WTC11 (cell line): ENCODE measurements around the gene DDB1.

Source experiments
- CREB1 ChIP-seq: sonication (generic); formaldehyde crosslinking; IDR thresholded peaks from 2 replicates; pipeline ENCODE4 v1.8.0; 2023; ENCODE audit warnings: mild to moderate bottlenecking, missing genetic modification reagents
- CTCF ChIP-seq: fragments of 200-600 bp; IDR thresholded peaks from 2 replicates; pipeline ENCODE4 v1.8.0; 2022; ENCODE audit warnings: antibody characterized with exemption
- FOXK1 ChIP-seq: sonication (generic); formaldehyde crosslinking; IDR thresholded peaks from 2 replicates; pipeline ENCODE4 v1.8.0; 2022; ENCODE audit warnings: mild to moderate bottlenecking, moderate library complexity, missing genetic modification reagents
- KAT7 ChIP-seq: sonication (generic); formaldehyde crosslinking; IDR thresholded peaks from 2 replicates; pipeline ENCODE4 v1.8.1; 2023; ENCODE audit warnings: missing genetic modification reagents, mild to moderate bottlenecking, borderline replicate concordance
- NFYB ChIP-seq: sonication (generic); formaldehyde crosslinking; conservative IDR thresholded peaks from 2 replicates; pipeline ENCODE4 v1.8.0; 2022; ENCODE audit warnings: low read depth, missing genetic modification reagents
- TEAD4 ChIP-seq: sonication (generic); formaldehyde crosslinking; IDR thresholded peaks from 2 replicates; pipeline ENCODE4 v1.8.0; 2022; ENCODE audit warnings: mild to moderate bottlenecking, missing genetic modification reagents
- USF2 ChIP-seq: sonication (generic); formaldehyde crosslinking; IDR thresholded peaks from 2 replicates; pipeline ENCODE4 v1.8.1; 2023; ENCODE audit warnings: mild to moderate bottlenecking, missing genetic modification reagents, moderate library complexity
- ZNF263 ChIP-seq: sonication (generic); formaldehyde crosslinking; IDR thresholded peaks from 2 replicates; pipeline ENCODE4 v1.8.1; 2022; ENCODE audit warnings: low read depth, mild to moderate bottlenecking, moderate library complexity, missing genetic modification reagents
- ZNF416 ChIP-seq: fragments of 250-450 bp; sonication (Bioruptor Pico); IDR thresholded peaks from 2 replicates; pipeline ENCODE4 v1.9.0; 2021; ENCODE audit warnings: mild to moderate bottlenecking, inconsistent platforms
- TF ChIP-seq, protein P1 (sequence below): sonication (generic); formaldehyde crosslinking; IDR thresholded peaks from 2 replicates; pipeline ENCODE4 v1.8.0; 2023; ENCODE audit warnings: missing genetic modification reagents
- TF ChIP-seq, protein P2 (sequence below): sonication (generic); formaldehyde crosslinking; IDR thresholded peaks from 2 replicates; pipeline ENCODE4 v1.8.0; 2022; ENCODE audit warnings: mild to moderate bottlenecking, missing genetic modification reagents
- TF ChIP-seq, protein P3 (sequence below): sonication (generic); formaldehyde crosslinking; IDR thresholded peaks from 2 replicates; pipeline ENCODE4 v1.8.0; 2022; ENCODE audit warnings: mild to moderate bottlenecking, missing genetic modification reagents

- TF ChIP-seq NFYB (CRISPR knock-in tag) (no peak), USF2 (CRISPR knock-in tag) (no peak), CTCF (no peak), TEAD4 (CRISPR knock-in tag) (no peak), KAT7 (CRISPR knock-in tag) (no peak), FOXK1 (no peak), ZNF263 (CRISPR knock-in tag) (no peak), ZNF416 (CRISPR knock-in tag) (no peak), CREB1 (CRISPR knock-in tag) (no peak)
- TF ChIP-seq, protein P1, sequence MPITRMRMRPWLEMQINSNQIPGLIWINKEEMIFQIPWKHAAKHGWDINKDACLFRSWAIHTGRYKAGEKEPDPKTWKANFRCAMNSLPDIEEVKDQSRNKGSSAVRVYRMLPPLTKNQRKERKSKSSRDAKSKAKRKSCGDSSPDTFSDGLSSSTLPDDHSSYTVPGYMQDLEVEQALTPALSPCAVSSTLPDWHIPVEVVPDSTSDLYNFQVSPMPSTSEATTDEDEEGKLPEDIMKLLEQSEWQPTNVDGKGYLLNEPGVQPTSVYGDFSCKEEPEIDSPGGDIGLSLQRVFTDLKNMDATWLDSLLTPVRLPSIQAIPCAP (CRISPR knock-in tag) = no peak
- TF ChIP-seq, protein P2, sequence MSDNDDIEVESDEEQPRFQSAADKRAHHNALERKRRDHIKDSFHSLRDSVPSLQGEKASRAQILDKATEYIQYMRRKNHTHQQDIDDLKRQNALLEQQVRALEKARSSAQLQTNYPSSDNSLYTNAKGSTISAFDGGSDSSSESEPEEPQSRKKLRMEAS = no peak
- TF ChIP-seq, protein P3, sequence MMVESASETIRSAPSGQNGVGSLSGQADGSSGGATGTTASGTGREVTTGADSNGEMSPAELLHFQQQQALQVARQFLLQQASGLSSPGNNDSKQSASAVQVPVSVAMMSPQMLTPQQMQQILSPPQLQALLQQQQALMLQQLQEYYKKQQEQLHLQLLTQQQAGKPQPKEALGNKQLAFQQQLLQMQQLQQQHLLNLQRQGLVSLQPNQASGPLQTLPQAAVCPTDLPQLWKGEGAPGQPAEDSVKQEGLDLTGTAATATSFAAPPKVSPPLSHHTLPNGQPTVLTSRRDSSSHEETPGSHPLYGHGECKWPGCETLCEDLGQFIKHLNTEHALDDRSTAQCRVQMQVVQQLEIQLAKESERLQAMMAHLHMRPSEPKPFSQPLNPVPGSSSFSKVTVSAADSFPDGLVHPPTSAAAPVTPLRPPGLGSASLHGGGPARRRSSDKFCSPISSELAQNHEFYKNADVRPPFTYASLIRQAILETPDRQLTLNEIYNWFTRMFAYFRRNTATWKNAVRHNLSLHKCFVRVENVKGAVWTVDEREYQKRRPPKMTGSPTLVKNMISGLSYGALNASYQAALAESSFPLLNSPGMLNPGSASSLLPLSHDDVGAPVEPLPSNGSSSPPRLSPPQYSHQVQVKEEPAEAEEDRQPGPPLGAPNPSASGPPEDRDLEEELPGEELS (CRISPR knock-in tag) = no peak
Measured at GRCh38 chr11:61339490-61339878, 6.6 kb upstream of the DDB1 start.
